ENCODE measurements around the gene NT5E.

- no peak for TF ChIP-seq POLR2AphosphoS5 (IDR thresholded peaks at IDR 0.05; ENCODE audit: low read depth, low read length)
- TF ChIP-seq ZC3H13 (CRISPR knock-in tag; IDR thresholded peaks at IDR 0.05): no peak
- no peak for TF ChIP-seq ZFP36 (IDR thresholded peaks at IDR 0.05; ENCODE audit: borderline replicate concordance, low read depth, low read length, partially characterized antibody)
- TF ChIP-seq PRDM15 (CRISPR knock-in tag; IDR thresholded peaks at IDR 0.05): no peak
- no peak for TF ChIP-seq GABPA (IDR thresholded peaks at IDR 0.05; ENCODE audit: low read depth, low read length)
- no peak for TF ChIP-seq GABPA (CRISPR knock-in tag; IDR thresholded peaks at IDR 0.05; ENCODE audit: low read depth)
Measured at GRCh38 chr6:85422996-85423395, 26.9 kb upstream of the NT5E start.

Measured in HepG2 (cell line).